Pancreas (tissue), 10 donors: ENCODE data around the gene SGCA. TPM values are rescaled to one million over a fixed set of nuclear protein-coding genes. Genes with fewer than 3 reads are reported as not detected.

Experiments
- ATAC-seq, 4 donors: fragments of 200-7000 bp; cut with Tn5 transposase; one replicate each; pipeline versions ENCODE4 v1.8.0 to v1.9.1; 2020; ENCODE audit warnings: mild to moderate bottlenecking in 4 of 4, moderate library complexity in 4 of 4
- DNase-seq, 6 donors: peaks; one replicate each; pipeline ENCODE4 v3.0.0-alpha.2; 2020
- FAIRE-seq: peaks from 2 replicates; lab custom pipeline; 2012; peaks lifted over from hg19 to GRCh38; lab: Jason Lieb, UNC
- H3K27ac ChIP-seq, 4 donors: fragments of 200-600 bp; sonication (generic); 1 replicate in 3 of 4; 2 replicates in 1 of 4; pipeline versions ENCODE4 v1.5.0 to v1.8.0; 2020
- H3K27me3 ChIP-seq, 4 donors: fragments of 200-600 bp; one replicate each; pipeline ENCODE4 v1.8.0; 2021
- H3K36me3 ChIP-seq, 3 donors: fragments of 200-600 bp; sonication (generic) in 1 of 3; one replicate each; pipeline versions ENCODE4 v1.5.0 to v1.8.0; 2020 to 2021
- H3K4me1 ChIP-seq, 3 donors: fragments of 200-600 bp; one replicate each; pipeline ENCODE4 v1.8.0; 2021
- H3K4me3 ChIP-seq, 4 donors: fragments of 200-600 bp; sonication (generic) in 2 of 4; one replicate each; pipeline versions ENCODE4 v1.5.0 to v1.8.0; 2020 to 2021
- H3K9me3 ChIP-seq, 4 donors: fragments of 200-600 bp; one replicate each; pipeline ENCODE4 v1.8.0; 2021
- WGBS, 2 donors: extraction: QIAGEN DNeasy Blood & Tissue Kit; methylation state at CpG; one replicate each; pipeline ENCODE4 v1.1.7; 2013; 5-methylcytosine and 5-hydroxymethylcytosine counted together
- intact Hi-C, 3 donors: fragments of 100-400 bp; cut with DNase I; formaldehyde crosslinking; loops; one replicate each; pipeline versions ENCODE4 v1.11.1 to v1.14.2; 2022
- polyA plus RNA-seq, 2 donors: library from polyadenylated mRNA; stranded (reverse); fragments of 200-250 nt; gene quantifications; one replicate each; pipeline ENCODE4 v1.2.3, GENCODE V29; 2013
- total RNA-seq, 6 donors: library from RNA; stranded (reverse); fragmentation: NEBNext Ultra II Directional in 4 of 6; extraction: Animal tissue kit (Norgen Biotek cat#: 25700) in 4 of 6; gene quantifications; one replicate each; pipeline versions ENCODE4 v1.2.1 to v1.2.4, GENCODE V29; 2021 to 2023
- TF ChIP-seq, protein P1 (sequence below), 4 donors: fragments of 200-600 bp; sonication (generic) in 3 of 4; IDR thresholded peaks; one replicate each; pipeline versions ENCODE4 v1.5.0 to v1.8.0; 2021; ENCODE audit warnings: antibody characterized with exemption in 4 of 4
- donor health status: healthy with polysubstance abuse.
- donor health status: DM: no; HTN: no; CAD: no; lungs with moderate emphysema.
- donor health status: DM: no; HTN: no; CAD: no.
- donor health status: control.
- donor health status: control.
- donor health status: Bipolar disorder and iron deficiency.
- donor health status: DM: yes; HTN: yes; CAD: no.
- donor health status: DM: no; HTN: no; CAD: no.
- donor health status: DM: no; HTN: no; CAD: no.
- donor health status: DM: yes; HTN: yes; CAD: no.

Gene SGCA
- total and polyA plus RNA-seq, 8 donors = 0.31 to 3.0 (median 1.1) TPM; not detected in 3

DNA sequence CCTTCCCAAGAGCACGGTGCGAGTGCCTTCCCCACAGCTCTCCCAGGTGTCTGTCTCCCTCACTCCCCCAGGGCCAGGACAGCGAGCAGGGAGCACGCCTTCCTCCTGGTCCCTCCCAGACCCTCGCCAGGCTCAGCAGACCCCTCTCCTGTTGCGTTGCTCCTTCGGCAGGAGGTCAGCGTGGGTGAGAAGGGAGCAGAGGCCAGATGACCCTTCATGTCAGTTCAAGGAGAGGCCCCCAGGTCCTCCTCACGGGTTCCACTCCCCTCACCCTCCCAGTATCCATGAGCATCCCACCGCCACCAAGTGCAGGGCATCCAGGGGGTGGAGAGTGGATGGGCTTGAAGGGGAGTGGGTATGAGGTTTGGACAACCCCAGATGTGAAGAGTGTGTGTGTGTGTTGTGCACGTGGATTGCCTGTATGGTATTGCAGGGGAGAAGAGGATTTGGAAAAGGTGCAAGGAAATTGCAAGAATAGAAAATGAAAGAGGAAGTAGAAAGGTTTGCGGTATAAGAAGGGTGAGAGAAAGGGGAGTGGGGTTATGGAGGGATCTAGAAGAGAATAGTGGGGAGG lies 17.7 kb downstream of the SGCA start:
- Histone ChIP-seq H3K36me3 (no peaks in the 10 kb centered on the region), H3K27ac (no peak overlapping the region), H3K9me3 (no peaks in the 10 kb centered on the region), H3K4me1 (no peaks in the 10 kb centered on the region), H3K4me3 (no peak overlapping the region), H3K27me3 (no peaks in the 10 kb centered on the region)
- DNase-seq = peak in 1 of 6 donors; percentile 33
- TF ChIP-seq, protein P1, sequence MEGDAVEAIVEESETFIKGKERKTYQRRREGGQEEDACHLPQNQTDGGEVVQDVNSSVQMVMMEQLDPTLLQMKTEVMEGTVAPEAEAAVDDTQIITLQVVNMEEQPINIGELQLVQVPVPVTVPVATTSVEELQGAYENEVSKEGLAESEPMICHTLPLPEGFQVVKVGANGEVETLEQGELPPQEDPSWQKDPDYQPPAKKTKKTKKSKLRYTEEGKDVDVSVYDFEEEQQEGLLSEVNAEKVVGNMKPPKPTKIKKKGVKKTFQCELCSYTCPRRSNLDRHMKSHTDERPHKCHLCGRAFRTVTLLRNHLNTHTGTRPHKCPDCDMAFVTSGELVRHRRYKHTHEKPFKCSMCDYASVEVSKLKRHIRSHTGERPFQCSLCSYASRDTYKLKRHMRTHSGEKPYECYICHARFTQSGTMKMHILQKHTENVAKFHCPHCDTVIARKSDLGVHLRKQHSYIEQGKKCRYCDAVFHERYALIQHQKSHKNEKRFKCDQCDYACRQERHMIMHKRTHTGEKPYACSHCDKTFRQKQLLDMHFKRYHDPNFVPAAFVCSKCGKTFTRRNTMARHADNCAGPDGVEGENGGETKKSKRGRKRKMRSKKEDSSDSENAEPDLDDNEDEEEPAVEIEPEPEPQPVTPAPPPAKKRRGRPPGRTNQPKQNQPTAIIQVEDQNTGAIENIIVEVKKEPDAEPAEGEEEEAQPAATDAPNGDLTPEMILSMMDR (IDR thresholded peaks at IDR 0.05) = no peak
- FAIRE-seq = no peak
- intact Hi-C loops = no loop called here
- no peak for ATAC-seq
- 59 to 75% methylated on average over 10 to 12 of the region's 12 CpGs for WGBS, 2 donors

DNA sequence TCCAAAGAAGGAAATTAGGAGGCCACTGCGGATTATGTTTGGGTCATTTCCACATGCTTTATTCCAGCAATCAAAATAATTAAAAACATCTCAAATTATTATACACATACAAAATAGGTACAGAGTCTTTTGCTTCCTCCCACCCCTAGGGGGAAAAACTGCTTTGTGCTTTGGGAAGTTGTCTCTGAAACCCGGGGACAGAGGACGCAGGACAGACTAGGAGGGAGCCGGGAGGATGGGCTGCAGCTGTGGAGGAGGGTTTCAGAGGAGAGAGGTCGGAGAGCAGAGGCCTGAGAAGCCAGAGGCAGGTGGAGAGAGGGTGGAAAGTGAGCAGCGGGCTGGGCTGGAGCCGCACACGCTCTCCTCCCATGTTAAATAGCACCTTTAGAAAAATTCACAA lies 18.3 kb downstream of the SGCA start:
- H3K4me1 ChIP-seq = no peaks in the 10 kb centered on the region
- FAIRE-seq = no peak
- no peak for ATAC-seq
- no peak overlapping the region for H3K4me3 ChIP-seq
- H3K9me3 ChIP-seq = no peaks in the 10 kb centered on the region
- H3K36me3 ChIP-seq = no peaks in the 10 kb centered on the region
- H3K27me3 ChIP-seq = no peaks in the 10 kb centered on the region
- WGBS, 2 donors = 64 to 66% methylated on average over 8 of the region's 8 CpGs
- TF ChIP-seq, protein P1 (IDR thresholded peaks at IDR 0.05) = no peak
- DNase-seq = peak in 1 of 6 donors; percentile 2
- no peak overlapping the region for H3K27ac ChIP-seq
- intact Hi-C loops = no loop called here

DNA sequence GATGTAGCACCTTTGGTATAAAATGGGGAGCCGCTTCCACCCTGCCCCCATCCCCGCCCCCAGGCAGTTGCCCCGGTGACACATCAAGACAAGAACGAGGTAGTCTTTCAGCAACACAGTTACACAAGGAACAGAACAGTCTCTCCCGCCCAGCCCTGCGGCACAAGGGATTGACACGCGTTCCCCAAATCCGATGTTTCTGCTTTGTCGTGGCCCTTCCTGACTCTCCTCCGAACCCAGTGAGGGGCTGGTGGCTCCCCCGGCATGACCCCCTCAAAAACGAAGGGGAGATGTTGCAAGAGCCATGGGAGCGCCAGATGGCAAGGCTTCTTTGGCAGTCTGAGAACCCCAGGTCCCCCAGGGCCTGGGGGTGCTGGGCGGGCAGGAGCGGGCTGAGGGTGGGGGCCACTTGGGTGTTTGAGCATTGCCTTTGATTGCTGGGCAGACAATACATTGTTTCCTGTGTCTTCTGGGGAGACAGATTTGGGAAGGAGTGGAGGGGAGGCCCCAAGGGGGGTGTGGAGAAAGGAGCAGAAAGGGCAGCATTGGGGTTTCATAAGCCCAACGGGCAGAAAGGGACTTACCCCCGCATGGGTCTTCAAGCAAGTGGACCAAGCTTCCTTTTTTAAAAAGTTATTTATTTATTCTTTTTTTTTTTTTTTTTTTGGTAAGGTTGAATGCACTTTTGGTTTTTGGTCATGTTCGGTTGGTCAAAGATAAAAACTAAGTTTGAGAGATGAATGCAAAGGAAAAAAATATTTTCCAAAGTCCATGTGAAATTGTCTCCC lies 19.0 kb downstream of the SGCA start:
- Histone ChIP-seq H3K27ac (no peak overlapping the region), H3K4me3 (no peak overlapping the region), H3K4me1 (no peaks in the 10 kb centered on the region), H3K27me3 (no peaks in the 10 kb centered on the region), H3K9me3 (no peaks in the 10 kb centered on the region), H3K36me3 (no peaks in the 10 kb centered on the region)
- FAIRE-seq = no peak
- intact Hi-C loops = no loop called here
- peak in 1 of 6 donors; percentile 33 for DNase-seq
- WGBS, 2 donors = 68 to 74% methylated on average over 19 of the region's 19 CpGs
- TF ChIP-seq, protein P1 (IDR thresholded peaks at IDR 0.05) = no peak
- peak in 3 of 4 donors; percentile 6 to 17 (median 17) for ATAC-seq

DNA sequence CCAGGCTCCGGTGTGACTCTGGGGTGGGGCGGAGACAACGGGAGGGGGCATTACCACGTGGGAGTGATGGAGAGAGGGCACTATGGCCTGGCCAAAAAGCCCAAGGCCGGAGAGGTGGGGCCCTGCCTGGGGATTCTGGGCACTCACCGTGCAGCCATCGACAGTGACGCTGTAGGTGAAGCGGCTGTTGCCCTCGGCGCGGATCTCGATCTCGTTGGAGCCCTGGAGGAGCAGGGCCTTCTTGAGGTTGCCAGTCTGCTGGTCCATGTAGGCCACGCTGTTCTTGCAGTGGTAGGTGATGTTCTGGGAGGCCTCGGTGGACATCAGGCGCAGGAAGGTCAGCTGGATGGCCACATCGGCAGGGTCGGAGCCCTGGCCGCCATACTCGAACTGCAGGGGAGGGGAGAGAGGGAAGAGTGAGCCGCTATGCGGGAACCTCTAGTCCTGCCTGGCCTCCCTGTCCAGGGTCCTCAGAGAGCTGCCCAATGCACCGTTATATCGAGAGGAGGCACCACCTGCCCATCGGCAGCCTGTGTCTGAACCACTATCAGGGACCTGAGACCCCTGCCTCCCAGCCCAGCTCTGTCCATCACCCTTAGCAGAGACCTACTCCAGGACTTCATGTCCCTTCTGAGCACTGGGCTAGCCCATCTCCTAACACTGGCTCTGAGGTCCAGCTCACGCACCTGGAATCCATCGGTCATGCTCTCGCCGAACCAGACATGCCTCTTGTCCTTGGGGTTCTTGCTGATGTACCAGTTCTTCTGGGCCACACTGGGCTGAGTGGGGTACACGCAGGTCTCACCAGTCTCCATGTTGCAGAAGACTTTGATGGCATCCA lies 20.0 kb downstream of the SGCA start:
- DNase-seq = no peak
- H3K9me3 ChIP-seq = no peaks in the 10 kb centered on the region
- H3K27me3 ChIP-seq = no peaks in the 10 kb centered on the region
- TF ChIP-seq, protein P1 (IDR thresholded peaks at IDR 0.05) = no peak
- H3K4me1 ChIP-seq = no peaks in the 10 kb centered on the region
- ATAC-seq = no peak
- no peaks in the 10 kb centered on the region for H3K36me3 ChIP-seq
- intact Hi-C loops = no loop called here
- no peak overlapping the region for H3K27ac ChIP-seq
- 81 to 87% methylated on average over 31 of the region's 31 CpGs for WGBS, 2 donors
- FAIRE-seq = no peak
- no peak overlapping the region for H3K4me3 ChIP-seq
